ENCODE results near the gene DET1.

- TF ChIP-seq CTCF (IDR thresholded peaks at IDR 0.05; ENCODE audit: low read depth, low read length) (no peak), MYC (IDR thresholded peaks at IDR 0.05; ENCODE audit: low read depth, low read length) (no peak), POLR2A (IDR thresholded peaks at IDR 0.05; ENCODE audit: extremely low read depth, insufficient read length) (no peak)
Measured at GRCh38 chr15:88480981-88481380, 65.5 kb downstream of the DET1 start.

Measured in NB4 (cell line).